GM19023 (cell line): ENCODE data around the gene SLAIN2.
"Not testable (repeated sequence)": the region's sequence is repeated elsewhere in the genome, so short reads cannot be mapped to it uniquely, and the experiment has no call there.

Source experiments
- ATAC-seq: cut with Tn5 transposase; IDR thresholded peaks from one replicate; pipeline ENCODE4 v1.9.1; 2021; ENCODE audit warnings: mild to moderate bottlenecking, moderate library complexity; ENCODE audit not compliant: unreplicated experiment

SLAIN2 gene

DNA sequence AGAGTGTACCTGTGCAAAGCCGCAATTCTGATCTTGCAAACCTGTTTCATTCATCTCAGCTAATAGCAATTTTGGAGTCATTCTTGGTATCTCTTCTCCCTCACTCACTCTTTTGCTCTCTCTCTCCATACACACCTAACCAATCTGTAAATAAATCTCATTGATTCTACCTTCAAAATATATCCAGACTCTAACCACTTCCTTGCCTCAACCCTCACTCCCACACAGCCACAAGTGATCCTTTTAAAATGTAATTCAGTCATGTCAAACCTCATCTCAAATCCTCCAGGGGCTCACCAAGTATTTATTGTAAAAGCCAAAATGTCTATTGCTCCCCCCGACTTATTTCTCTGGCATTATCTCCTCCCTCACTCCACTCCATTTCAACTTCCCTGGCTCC lies 90.1 kb downstream of the SLAIN2 start:
- ATAC-seq: no peak

DNA sequence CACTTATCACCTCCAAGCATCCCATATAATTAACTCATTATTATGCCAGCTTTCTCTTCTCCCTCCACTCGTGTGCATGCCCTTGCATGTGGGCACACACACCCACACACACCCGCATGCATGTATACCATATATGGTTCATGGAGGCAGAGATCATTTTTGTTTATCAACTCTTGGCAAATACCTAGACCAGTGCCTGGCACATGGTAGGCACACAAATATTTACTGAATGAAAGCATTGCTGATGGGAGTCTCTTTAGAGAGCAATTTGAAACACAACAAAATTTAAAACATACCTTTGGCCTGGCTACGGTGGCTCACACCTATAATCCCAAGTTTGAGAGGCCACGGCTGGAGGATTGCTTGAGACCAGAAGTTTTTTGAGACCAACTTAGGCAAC lies 90.7 kb downstream of the SLAIN2 start:
- no peak for ATAC-seq

DNA sequence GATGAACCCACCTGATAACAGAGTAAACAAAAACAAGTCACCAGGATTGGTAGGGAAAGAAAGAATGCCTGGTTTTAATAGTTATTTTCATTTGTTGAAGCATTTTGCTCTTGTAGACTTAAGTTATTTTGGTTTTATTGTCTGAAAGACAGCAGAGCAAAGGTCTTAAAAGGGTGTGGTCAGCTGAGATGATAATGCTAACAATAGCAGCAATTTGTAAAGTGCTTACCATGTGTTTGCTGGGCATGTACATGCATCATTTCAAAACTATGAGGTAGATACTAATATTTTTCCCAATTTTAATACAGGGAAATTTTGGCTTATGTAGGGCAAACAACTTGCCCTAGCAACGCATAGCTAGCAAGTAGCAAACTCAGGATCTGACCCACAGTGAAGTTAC lies 95.0 kb downstream of the SLAIN2 start:
- no peak for ATAC-seq

DNA sequence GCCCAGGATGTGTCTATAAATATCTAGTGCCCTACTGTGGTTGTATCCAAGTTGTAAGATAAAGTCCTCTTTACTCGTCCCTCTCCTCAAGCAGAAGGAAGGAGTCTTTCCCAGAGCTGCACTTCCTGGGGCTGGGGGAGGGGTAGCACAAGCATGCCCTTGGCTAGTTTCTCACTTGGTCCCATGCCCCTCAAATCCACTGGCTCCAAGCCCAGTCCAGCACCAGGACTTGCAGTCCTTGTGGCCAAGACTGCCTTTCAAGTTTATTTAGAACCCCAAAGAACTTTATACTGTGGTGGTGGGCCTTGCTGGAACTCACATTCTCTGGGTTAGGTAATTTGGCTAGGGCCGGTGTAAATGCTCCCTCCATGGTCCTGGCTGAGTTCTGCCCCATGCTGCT lies 98.7 kb downstream of the SLAIN2 start:
- ATAC-seq: no peak

- not testable (repeated sequence) for ATAC-seq
These were observed 99.6 kb downstream of the SLAIN2 start for GRCh38 chr4:48440914-48441313.

DNA sequence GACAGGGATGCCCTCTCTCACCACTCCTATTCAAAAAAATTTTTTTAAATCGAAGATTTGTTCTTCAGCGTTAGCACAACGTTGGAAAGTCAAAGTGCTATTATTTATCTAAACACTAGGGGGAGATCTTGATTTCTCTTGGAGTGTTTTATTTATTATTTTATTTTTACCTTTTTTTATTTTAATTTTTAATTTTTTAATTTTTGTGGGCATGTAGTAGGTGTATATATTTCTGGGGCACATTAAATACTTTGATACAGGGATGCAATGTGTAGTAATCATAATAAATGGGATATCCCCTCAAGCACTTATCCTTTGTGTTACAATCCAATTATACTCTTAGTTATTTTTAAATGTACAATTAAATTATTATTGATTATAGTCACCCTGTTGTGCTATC lies 104.4 kb downstream of the SLAIN2 start:
- ATAC-seq: no peak

DNA sequence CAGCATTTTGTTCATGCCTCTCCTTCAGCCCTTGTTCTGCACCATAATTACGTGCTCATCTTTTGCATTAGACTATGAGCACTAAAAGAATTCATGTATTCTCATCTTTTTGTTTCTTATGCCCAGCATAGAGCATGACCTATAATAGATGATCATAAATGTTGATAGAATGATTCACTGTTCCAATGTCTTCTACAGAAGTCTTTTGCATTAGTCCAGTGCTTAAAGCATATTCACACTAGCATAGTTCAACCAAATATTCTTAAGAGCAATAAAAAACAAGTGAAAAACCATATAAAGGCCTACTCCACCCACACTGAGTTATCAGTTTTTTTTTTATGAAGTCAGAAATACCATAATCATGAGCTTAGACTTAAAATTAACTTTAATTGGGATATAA lies 105.3 kb downstream of the SLAIN2 start:
- ATAC-seq: no peak

- no peak for ATAC-seq
These were observed 107.8 kb downstream of the SLAIN2 start for GRCh38 chr4:48449151-48449550.

DNA sequence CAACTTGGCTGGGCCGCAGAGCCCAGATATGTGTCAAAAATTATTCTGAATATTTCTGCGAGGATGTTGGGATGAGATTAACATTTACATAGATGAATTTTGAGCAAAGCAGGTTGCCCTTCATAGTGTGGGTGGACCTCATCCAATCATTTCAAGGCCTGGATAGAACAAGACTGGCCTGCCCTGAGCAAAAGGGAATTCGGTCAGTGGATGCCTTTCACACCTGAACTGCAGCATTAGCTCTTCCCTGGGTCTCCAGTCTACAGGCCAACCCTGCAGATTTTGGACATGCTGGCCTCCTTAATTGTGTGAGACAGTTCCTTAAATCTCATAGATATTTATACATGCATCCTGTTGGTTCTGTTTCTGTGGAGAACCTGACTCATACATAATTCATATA lies 109.4 kb downstream of the SLAIN2 start:
- ATAC-seq: no peak

DNA sequence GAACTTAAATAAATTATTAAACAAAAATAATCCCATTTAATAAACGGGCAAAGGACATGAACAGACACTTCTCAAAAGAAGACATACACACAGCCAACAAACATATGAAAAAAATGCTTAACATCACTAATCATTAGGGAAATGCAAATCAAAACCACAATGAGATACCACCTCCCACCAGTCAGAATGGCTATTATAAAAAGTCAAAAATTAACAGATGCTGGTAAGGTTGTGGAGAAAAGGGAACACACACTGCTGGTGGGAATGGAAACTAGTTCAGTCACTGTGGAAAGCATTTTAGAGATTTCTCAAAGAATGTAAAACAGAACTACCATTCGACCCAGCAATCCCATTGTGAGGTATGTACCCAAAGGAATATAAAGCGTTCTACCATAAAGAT lies 110.3 kb downstream of the SLAIN2 start:
- ATAC-seq: not testable (repeated sequence)

- no peak for ATAC-seq
These were observed 113.3 kb downstream of the SLAIN2 start for GRCh38 chr4:48454591-48454990.

DNA sequence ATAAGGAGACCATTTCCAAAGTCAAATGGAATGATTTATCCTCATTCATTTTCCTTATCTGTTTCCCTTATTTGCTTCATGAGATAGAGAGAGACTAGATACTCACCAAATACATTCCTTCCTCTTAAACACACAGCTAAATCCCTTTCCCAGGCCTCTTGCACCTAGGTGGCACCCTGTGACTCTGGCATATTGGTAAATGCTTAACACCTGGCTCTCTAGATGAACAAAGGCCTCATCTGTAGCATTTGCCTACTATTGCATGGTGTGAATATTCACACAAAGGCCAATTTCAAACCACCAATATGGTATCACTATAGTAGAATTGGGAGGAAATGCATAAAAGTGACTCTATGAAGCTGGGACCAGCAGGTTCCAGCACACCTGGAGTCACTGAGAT lies 119.7 kb downstream of the SLAIN2 start:
- no peak for ATAC-seq

DNA sequence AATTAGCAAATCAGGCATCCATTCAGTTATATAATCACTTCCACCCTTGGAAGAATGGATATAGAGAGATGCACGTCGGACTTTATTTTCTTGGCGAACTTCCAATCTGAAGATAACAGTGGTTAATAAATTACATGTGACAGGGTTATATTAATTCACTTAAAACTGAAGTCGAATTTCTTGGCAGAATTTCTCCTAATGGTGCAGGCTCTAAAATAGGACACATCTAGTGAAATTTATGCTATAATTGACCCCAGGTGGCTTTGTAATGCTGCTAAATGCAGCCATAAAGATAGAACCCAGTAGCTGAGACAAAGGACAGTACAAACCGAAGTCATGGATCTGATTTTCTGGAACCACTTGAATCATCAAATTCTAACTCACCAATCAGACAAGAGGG lies 121.0 kb downstream of the SLAIN2 start:
- ATAC-seq: no peak

GRCh38 chr4:48467442-48467841 lies 126.1 kb downstream of the SLAIN2 start:
- no peak for ATAC-seq

DNA sequence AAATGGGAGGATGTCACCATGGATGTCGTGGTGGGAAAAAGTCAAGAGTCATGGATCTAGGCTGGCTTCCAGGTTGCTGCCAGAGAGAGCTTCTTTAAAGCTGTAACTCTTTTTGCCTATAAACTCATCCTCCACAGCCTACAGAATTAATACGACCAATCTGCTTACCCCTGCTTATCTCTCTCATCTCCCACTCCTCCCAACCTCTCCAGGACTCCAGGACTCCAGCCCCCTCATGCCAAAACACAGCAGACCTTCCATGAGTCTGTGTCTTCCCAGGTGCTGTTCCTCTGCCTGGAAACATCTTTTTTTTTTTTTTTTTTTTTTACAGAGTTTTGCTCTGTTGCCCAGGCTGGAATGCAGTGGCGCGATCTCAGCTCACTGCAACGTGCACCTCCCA lies 126.6 kb downstream of the SLAIN2 start:
- ATAC-seq: no peak

GRCh38 chr4:48470137-48470536 lies 128.8 kb downstream of the SLAIN2 start:
- no peak for ATAC-seq

GRCh38 chr4:48470570-48470969 lies 129.2 kb downstream of the SLAIN2 start:
- no peak for ATAC-seq

DNA sequence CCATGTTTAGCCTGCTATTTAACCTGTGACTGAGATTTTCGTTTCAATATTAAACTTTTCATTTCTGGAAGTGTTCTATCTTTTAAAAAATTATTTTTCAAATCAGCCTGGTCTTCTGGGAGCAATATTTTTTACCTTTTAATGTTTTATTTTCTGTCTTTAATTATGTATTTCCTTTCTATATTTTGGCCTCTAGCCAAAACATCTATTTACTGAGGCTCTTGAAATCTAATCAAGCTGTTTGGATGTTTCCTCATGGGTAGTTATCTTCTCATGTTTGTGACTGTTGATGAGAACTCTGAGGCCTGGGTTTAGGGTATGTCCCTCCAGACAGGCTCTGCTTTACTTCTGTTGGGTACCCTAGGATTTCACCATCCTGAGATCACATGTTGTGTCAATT lies 131.5 kb downstream of the SLAIN2 start:
- no peak for ATAC-seq

- ATAC-seq: no peak
These were observed 134.4 kb downstream of the SLAIN2 start for GRCh38 chr4:48475770-48476169.
